H1 (cell line): Measurements from ENCODE around the gene TRPT1. TPM values are rescaled to one million over a fixed set of nuclear protein-coding genes. Genes with fewer than 3 reads are reported as not detected.
A peak's percentile ranks its signal among the peaks of the same experiment; 100 is the strongest.

Source experiments
- CTCF ChIA-PET: fragments of 300-600 bp; sonication (Branson Sonifier 250); formaldehyde crosslinking; loops from one replicate; lab custom pipeline; 2021; ENCODE audit not compliant: partially characterized antibody; lab: Charles Lee
- POLR2A ChIA-PET: fragments of 300-600 bp; sonication (Branson Sonifier 250); formaldehyde crosslinking; loops from one replicate; lab custom pipeline; 2021; ENCODE audit warnings: inconsistent platforms; ENCODE audit not compliant: partially characterized antibody; lab: Charles Lee
- DNase-seq, 2 experiments: peaks; one replicate each; pipeline versions ENCODE4 v3.0.0 to v3.0.0-alpha.2; 2010 to 2022; ENCODE audit warnings: low spot score in 2 of 2, low read depth in 1 of 2, mixed read lengths in 1 of 2
- FAIRE-seq: peaks from 2 replicates; lab custom pipeline; 2011; peaks lifted over from hg19 to GRCh38; lab: Jason Lieb, UNC
- H2AFZ ChIP-seq: 2 replicates; pipeline ENCODE4 v1.8.1; 2012; ENCODE audit warnings: low read length, inconsistent platforms
- H2AK5ac ChIP-seq: 2 replicates; pipeline ENCODE4 v1.6.1; 2013; ENCODE audit warnings: low read depth, low read length
- H2BK120ac ChIP-seq: replicated peaks from 2 replicates; pipeline ENCODE3; 2013; ENCODE audit warnings: low read depth, low read length, inconsistent platforms
- H2BK12ac ChIP-seq: 2 replicates; pipeline ENCODE4 v1.6.1; 2013; ENCODE audit warnings: low read depth, low read length
- H2BK15ac ChIP-seq: 2 replicates; pipeline ENCODE4 v1.6.1; 2013; ENCODE audit warnings: low read length
- H2BK20ac ChIP-seq: 2 replicates; pipeline ENCODE4 v1.6.1; 2013; ENCODE audit warnings: low read length
- H2BK5ac ChIP-seq: 2 replicates; pipeline ENCODE4 v1.6.1; 2013; ENCODE audit warnings: low read depth, low read length
- H3K14ac ChIP-seq: 2 replicates; pipeline ENCODE4 v1.6.1; 2013; ENCODE audit warnings: inconsistent platforms; ENCODE audit not compliant: insufficient read length
- H3K18ac ChIP-seq: 2 replicates; pipeline ENCODE4 v1.6.1; 2013; ENCODE audit warnings: low read length; ENCODE audit errors: extremely low read depth
- H3K23ac ChIP-seq: 2 replicates; pipeline ENCODE4 v1.6.1; 2013; ENCODE audit warnings: inconsistent platforms; ENCODE audit not compliant: insufficient read length
- H3K23me2 ChIP-seq: 2 replicates; pipeline ENCODE4 v1.6.1; 2013; ENCODE audit warnings: low read depth, low read length
- H3K27ac ChIP-seq: 2 replicates; pipeline ENCODE4 v1.6.1; 2011; ENCODE audit warnings: low read depth, low read length, inconsistent platforms
- H3K27me3 ChIP-seq, 4 experiments: replicated peaks in 1 of 4; 1 replicate in 1 of 4; 2 replicates in 3 of 4; pipeline versions ENCODE4 v1.6.1 to v1.8.1; 2011 to 2013; ENCODE audit warnings: low read length in 3 of 4, mild to moderate bottlenecking in 3 of 4, inconsistent platforms in 2 of 4, mixed read lengths in 2 of 4, moderate library complexity in 1 of 4; ENCODE audit not compliant: control insufficient read depth in 3 of 4, insufficient read depth in 3 of 4; ENCODE audit errors: extremely low read depth in 1 of 4
- H3K36me3 ChIP-seq, 4 experiments: 2 replicates each; pipeline versions ENCODE4 v1.6.1 to v1.8.1; 2011 to 2013; ENCODE audit warnings: mild to moderate bottlenecking in 4 of 4, low read length in 3 of 4, moderate library complexity in 2 of 4, control low read depth in 1 of 4, inconsistent platforms in 1 of 4; ENCODE audit not compliant: insufficient read depth in 4 of 4, control insufficient read depth in 2 of 4
- H3K4ac ChIP-seq: replicated peaks from 2 replicates; pipeline ENCODE3; 2013; ENCODE audit warnings: low read length, low read depth, mixed read lengths, inconsistent platforms; ENCODE audit not compliant: insufficient read length
- H3K4me1 ChIP-seq, 4 experiments: replicated peaks in 1 of 4; 1 replicate in 1 of 4; 2 replicates in 3 of 4; pipeline versions ENCODE4 v1.6.1 to v1.8.1; 2011 to 2013; ENCODE audit warnings: low read length in 3 of 4, inconsistent platforms in 2 of 4, mixed read lengths in 1 of 4; ENCODE audit not compliant: insufficient read depth in 4 of 4, control insufficient read depth in 3 of 4
- H3K4me2 ChIP-seq, 2 experiments: 2 replicates each; pipeline versions ENCODE4 v1.6.1 to v1.8.1; 2011 to 2013; ENCODE audit warnings: low read depth in 2 of 2, low read length in 2 of 2, control low read depth in 1 of 2, inconsistent platforms in 1 of 2, mild to moderate bottlenecking in 1 of 2; ENCODE audit not compliant: insufficient read depth in 1 of 2
- H3K4me3 ChIP-seq, 4 experiments: fragments of 200-600, 300-600 bp in 1 of 4; sonication (generic), shearing (Covaris generic), sonication (Bioruptor Twin) in 1 of 4; 2 replicates each; pipeline versions ENCODE4 v1.5.1 to v1.8.1; 2011 to 2016; ENCODE audit warnings: low read length in 4 of 4, low read depth in 3 of 4, control low read depth in 2 of 4, inconsistent platforms in 2 of 4, mild to moderate bottlenecking in 2 of 4, mixed read lengths in 1 of 4, moderate library complexity in 1 of 4; ENCODE audit not compliant: insufficient read depth in 2 of 4; ENCODE audit errors: extremely low read depth in 1 of 4
- H3K56ac ChIP-seq: replicated peaks from 2 replicates; pipeline ENCODE3; 2013; ENCODE audit warnings: low read depth, mild to moderate bottlenecking, mixed read lengths, low read length, inconsistent platforms; ENCODE audit not compliant: insufficient read length
- H3K79me1 ChIP-seq: 2 replicates; pipeline ENCODE4 v1.6.1; 2013; ENCODE audit warnings: low read depth, low read length, control low read depth
- H3K79me2 ChIP-seq, 2 experiments: 2 replicates each; pipeline versions ENCODE4 v1.6.1 to v1.8.1; 2012 to 2013; ENCODE audit warnings: low read length in 2 of 2, mild to moderate bottlenecking in 2 of 2, inconsistent platforms in 1 of 2; ENCODE audit not compliant: insufficient read depth in 2 of 2, control insufficient read depth in 1 of 2
- H3K9ac ChIP-seq, 4 experiments: replicated peaks in 1 of 4; 1 replicate in 1 of 4; 2 replicates in 3 of 4; pipeline versions ENCODE4 v1.6.1 to v1.8.1; 2011 to 2013; ENCODE audit warnings: low read depth in 3 of 4, low read length in 3 of 4, control low read depth in 2 of 4, mild to moderate bottlenecking in 2 of 4, moderate library complexity in 2 of 4, inconsistent platforms in 1 of 4; ENCODE audit errors: extremely low read depth in 1 of 4
- H3K9me3 ChIP-seq, 2 experiments: 2 replicates each; pipeline versions ENCODE4 v1.6.1 to v1.8.1; 2012 to 2013; ENCODE audit warnings: mild to moderate bottlenecking in 2 of 2, moderate library complexity in 2 of 2, control low read depth in 1 of 2, inconsistent platforms in 1 of 2, low read depth in 1 of 2, low read length in 1 of 2, mixed read lengths in 1 of 2; ENCODE audit not compliant: insufficient read depth in 2 of 2
- H4K20me1 ChIP-seq, 2 experiments: replicated peaks in 1 of 2; 2 replicates each; pipeline versions ENCODE3 to v1.8.1; 2011 to 2013; ENCODE audit warnings: inconsistent platforms in 2 of 2, low read length in 2 of 2, mild to moderate bottlenecking in 1 of 2; ENCODE audit not compliant: insufficient read depth in 2 of 2, control insufficient read depth in 1 of 2
- H4K5ac ChIP-seq: 2 replicates; pipeline ENCODE4 v1.6.1; 2013; ENCODE audit warnings: low read length, low read depth, mixed read lengths, inconsistent platforms; ENCODE audit not compliant: insufficient read length
- H4K8ac ChIP-seq: 2 replicates; pipeline ENCODE4 v1.8.0; 2013; ENCODE audit warnings: mild to moderate bottlenecking, moderate library complexity, low read length, inconsistent platforms; ENCODE audit not compliant: insufficient read depth; ENCODE audit errors: extremely low read depth
- H4K91ac ChIP-seq: replicated peaks from 2 replicates; pipeline ENCODE3; 2013; ENCODE audit warnings: low read length, mixed read lengths, inconsistent platforms; ENCODE audit not compliant: insufficient read length
- CHD1 ChIP-seq: IDR thresholded peaks from 2 replicates; pipeline ENCODE4 v1.6.1; 2012; ENCODE audit warnings: low read depth, low read length, improper control_type of control experiment
- EZH2 ChIP-seq: fragments of 200-600 bp; sonication (generic); IDR thresholded peaks from 2 replicates; pipeline ENCODE4 v1.7.1; 2012; ENCODE audit warnings: low read depth, mild to moderate bottlenecking, moderate library complexity, low read length, inconsistent platforms; ENCODE audit not compliant: severe bottlenecking
- JUN ChIP-seq: IDR thresholded peaks from 2 replicates; pipeline ENCODE4 v1.6.1; 2011; ENCODE audit warnings: low read depth, mild to moderate bottlenecking, improper control_type of control experiment, low read length
- KDM1A ChIP-seq: fragments of 200-600, 300-600 bp; sonication (generic); IDR thresholded peaks from 2 replicates; pipeline ENCODE4 v1.7.1; 2016; ENCODE audit warnings: mild to moderate bottlenecking, low read length, borderline replicate concordance
- KDM4A ChIP-seq: IDR thresholded peaks from one replicate; pipeline ENCODE4 v1.7.1; 2012; ENCODE audit warnings: low read depth, mild to moderate bottlenecking, moderate library complexity, low read length, inconsistent platforms; ENCODE audit not compliant: severe bottlenecking
- NRF1 ChIP-seq: IDR thresholded peaks from 2 replicates; pipeline ENCODE4 v1.6.1; 2011; ENCODE audit warnings: mild to moderate bottlenecking, low read depth, low read length, improper control_type of control experiment
- POLR2A ChIP-seq, 2 experiments: IDR thresholded peaks; 1 replicate in 1 of 2; 2 replicates in 1 of 2; pipeline ENCODE4 v1.6.1; 2011; ENCODE audit warnings: low read depth in 2 of 2, low read length in 2 of 2, mild to moderate bottlenecking in 2 of 2; ENCODE audit errors: control extremely low read depth in 1 of 2
- SIX5 ChIP-seq: IDR thresholded peaks from 2 replicates; pipeline ENCODE4 v1.6.1; 2011; ENCODE audit warnings: mild to moderate bottlenecking, low read depth, low read length
- USF2 ChIP-seq: IDR thresholded peaks from 2 replicates; pipeline ENCODE4 v1.6.1; 2011; ENCODE audit warnings: low read length, improper control_type of control experiment
- YY1 ChIP-seq: IDR thresholded peaks from 2 replicates; pipeline ENCODE4 v1.6.1; 2011; ENCODE audit warnings: low read depth, mild to moderate bottlenecking, low read length
- ZNF274 ChIP-seq: IDR thresholded peaks from 2 replicates; pipeline ENCODE4 v1.7.0; 2012; ENCODE audit warnings: low read length, borderline replicate concordance; ENCODE audit errors: extremely low read depth
- WGBS, 2 experiments: shearing (Covaris generic) in 1 of 2; methylation state at CpG; one replicate each; pipeline versions ENCODE4 v1.1.6 to v1.1.7; 2013 to 2015; ENCODE audit warnings: low lambda C conversion rate in 2 of 2, mixed read lengths in 2 of 2, inconsistent platforms in 1 of 2, low coverage in 1 of 2, missing lambda C conversion rate in 1 of 2; ENCODE audit not compliant: insufficient replicate concordance in 2 of 2, insufficient coverage in 1 of 2, insufficient read length in 1 of 2; ENCODE audit errors: extremely low coverage in 1 of 2, missing lambda C conversion rate in 1 of 2; 5-methylcytosine and 5-hydroxymethylcytosine counted together
- polyA plus RNA-seq, 7 experiments: library from polyadenylated mRNA; depleted of rRNA in 3 of 7; stranded (reverse) in 5 of 7; unstranded in 2 of 7; fragments of >200 nt in 5 of 7; fragments of 200-250 nt in 2 of 7; gene quantifications; 1 replicate in 5 of 7; 2 replicates in 1 of 7; 4 replicates in 1 of 7; pipeline versions ENCODE4 v1.2.1 to v1.2.3, GENCODE V29; 2011 to 2013; ENCODE audit warnings: missing spikeins in 2 of 7, mixed read lengths in 2 of 7
- total RNA-seq: library from RNA; stranded (reverse); fragmentation: NEBNext Ultra II Directional; extraction: Animal tissue kit (Norgen Biotek cat#: 25700); gene quantifications from 2 replicates; pipeline ENCODE4 v1.2.1, GENCODE V29; 2021

TRPT1 gene
- total and polyA plus RNA-seq, 2 of the 8 experiments (the other 6 are each of a cell fraction or from before 2014, with no cell fraction given) = 34.5 to 74.6 TPM

- CTCF ChIA-PET = interaction anchor here (0.6 to 10.0 kb wide), 27 partner anchors 9 to 402 kb away, joined by 3 to 102 read pairs (median 5); partner anchors contain the start of genes CATSPERZ, FERMT3, FKBP2 and NUDT22
- Histone ChIP-seq H3K4me1 (peaks cover 0 to 41% (median 35%) of the 10 kb centered on the region in 4 experiments; a peak in 6 of 7 replicates), H3K4me2 (peak overlapping the region; percentile 73 to 99), H2BK120ac (no peak overlapping the region), H3K23ac (no peak overlapping the region), H2BK15ac (peak overlapping the region; percentile 99; the same call in 1 of the 2 replicates), H2AFZ (no peak overlapping the region), H4K20me1 (peaks cover 6 to 15% of the 10 kb centered on the region in 2 experiments), H2BK12ac (peak overlapping the region; percentile 99; the same call in 1 of the 2 replicates), H3K9ac (peak overlapping the region in 2 of 4 experiments; percentile 67 to 76; a peak in 4 of 7 replicates), H4K5ac (peak overlapping the region; percentile 75), H3K27ac (peak overlapping the region; percentile 72; the same call in 1 of the 2 replicates), H3K79me2 (peaks cover 6 to 31% of the 10 kb centered on the region in 2 experiments; a peak in 3 of 4 replicates), H4K8ac (peak overlapping the region; percentile 76; the same call in 1 of the 2 replicates), H3K36me3 (peaks cover 2 to 12% (median 7%) of the 10 kb centered on the region in 4 experiments; a peak in 5 of 8 replicates), H3K27me3 (no peaks in the 10 kb centered on the region), H3K79me1 (peaks cover 7% of the 10 kb centered on the region), H3K4me3 (peak overlapping the region; percentile 46 to 73 (median 55)), H4K91ac (peak overlapping the region; percentile 98), H3K56ac (peak overlapping the region; percentile 78), H3K14ac (no peak overlapping the region), H3K9me3 (no peaks in the 10 kb centered on the region), H2AK5ac (0 out of 2 replicates have a peak overlapping the region, but pooled peaks have one; percentile 92), H3K23me2 (peaks cover 18% of the 10 kb centered on the region), H2BK20ac (peak overlapping the region; percentile 53; the same call in 1 of the 2 replicates), H2BK5ac (peak overlapping the region; percentile 93; the same call in 1 of the 2 replicates), H3K18ac (peak overlapping the region; percentile 98), H3K4ac (peak overlapping the region; percentile 87)
- POLR2A ChIA-PET = interaction anchor here (0.7 to 13.1 kb wide), 21 partner anchors 8 to 272 kb away, joined by 3 to 352 read pairs (median 6); partner anchors contain the start of genes DNAJC4, ESRRA, FKBP2 and KCNK4
- FAIRE-seq (no peak), DNase-seq (no peak)
- 2% methylated on average over 10 of the region's 13 CpGs; no CpG with 5 or more reads in 1 of the 2 experiments for WGBS, 2 experiments
- TF ChIP-seq POLR2A (IDR thresholded peaks at IDR 0.05; ENCODE audit: control extremely low read depth in 1 of 2, low read depth in 2 of 2, low read length in 2 of 2) (no peak; a peak in 1 of 3 replicates), YY1 (no peak), NRF1 (no peak), USF2 (no peak), ZNF274 (no peak), CHD1 (no peak), EZH2 (no peak), KDM4A (no peak), JUN (no peak), SIX5 (no peak), KDM1A (no peak; the same call in 1 of the 2 replicates)
These were observed 24.5 kb upstream of the TRPT1 start for GRCh38 chr11:64250415-64251015.
